ENCODE measurements around the gene PCNX3.

DNA sequence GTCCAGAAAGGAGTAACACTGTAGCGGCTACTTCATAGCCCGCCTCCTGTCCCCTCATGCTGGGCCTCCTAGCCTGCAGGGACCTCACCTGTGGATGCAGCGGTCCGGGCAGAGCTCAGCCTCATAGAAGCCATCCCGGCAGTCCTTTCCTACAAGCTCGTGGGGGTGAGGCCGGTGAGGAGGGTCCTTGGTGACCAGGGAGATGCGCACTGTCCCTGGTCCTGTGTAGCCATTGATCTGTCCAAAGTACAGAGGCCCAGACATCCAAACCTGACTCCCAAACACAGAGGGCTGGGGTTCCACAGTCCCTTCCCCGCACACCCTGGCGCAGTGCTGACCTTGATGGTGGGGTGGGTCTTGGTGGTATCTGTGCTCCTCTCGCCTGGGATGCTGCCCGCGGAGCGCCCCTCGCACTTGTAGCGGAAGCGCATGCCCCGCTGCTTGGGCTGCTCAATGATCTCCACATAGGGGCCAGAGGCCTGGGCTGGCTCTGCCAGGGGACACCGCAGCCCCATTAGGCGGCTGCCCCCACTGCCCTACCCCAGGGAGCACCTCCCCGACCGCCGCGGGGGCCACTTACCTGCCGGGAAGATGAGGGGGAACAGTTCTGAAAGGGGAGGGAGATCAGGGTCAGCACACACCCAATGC is 46.1 kb downstream of the PCNX3 start:
- TF ChIP-seq CTCF (conservative IDR thresholded peaks at IDR 0.05; ENCODE audit: low read depth, low read length) (no peak), POLR2A (IDR thresholded peaks at IDR 0.05; ENCODE audit: low read depth, low read length) (no peak)
